Osteoblast (primary cell): ENCODE results near the gene SLC34A1. TPM values are rescaled to one million over a fixed set of nuclear protein-coding genes. Genes with fewer than 3 reads are reported as not detected.

Source experiments
- DNase-seq: peaks from one replicate; pipeline ENCODE4 v3.0.0; 2011; ENCODE audit warnings: low spot score, mixed read lengths; ENCODE audit not compliant: insufficient read length; ENCODE audit errors: missing footprints
- H2AFZ ChIP-seq: 2 replicates; pipeline ENCODE4 v1.6.0; 2011; ENCODE audit warnings: mild to moderate bottlenecking, low read length
- H3K27ac ChIP-seq: 2 replicates; pipeline ENCODE4 v1.5.1; 2011; ENCODE audit warnings: mild to moderate bottlenecking, low read depth, low read length, moderate library complexity
- H3K27me3 ChIP-seq: 2 replicates; pipeline ENCODE4 v1.6.0; 2012; ENCODE audit warnings: mild to moderate bottlenecking, control low read depth, inconsistent platforms, low read length, moderate library complexity; ENCODE audit not compliant: insufficient read depth
- H3K36me3 ChIP-seq: 2 replicates; pipeline ENCODE4 v1.5.1; 2011; ENCODE audit warnings: mild to moderate bottlenecking, low read length, control low read depth, moderate library complexity; ENCODE audit not compliant: insufficient read depth
- H3K4me1 ChIP-seq: 2 replicates; pipeline ENCODE4 v1.5.1; 2011; ENCODE audit warnings: mild to moderate bottlenecking, low read length, control low read depth, moderate library complexity; ENCODE audit not compliant: insufficient read depth
- H3K4me2 ChIP-seq: 2 replicates; pipeline ENCODE4 v1.6.0; 2011; ENCODE audit warnings: mild to moderate bottlenecking, low read length; ENCODE audit not compliant: insufficient read depth
- H3K4me3 ChIP-seq: fragments of 200-600 bp; sonication (generic); 3 replicates; pipeline ENCODE4 v1.5.1; 2012; ENCODE audit warnings: mild to moderate bottlenecking, low read length, inconsistent platforms; ENCODE audit not compliant: insufficient read depth
- H3K79me2 ChIP-seq: 2 replicates; pipeline ENCODE4 v1.6.0; 2012; ENCODE audit warnings: mild to moderate bottlenecking, low read length, control low read depth, inconsistent platforms; ENCODE audit not compliant: insufficient read depth
- H3K9me3 ChIP-seq: 2 replicates; pipeline ENCODE4 v1.5.1; 2011; ENCODE audit warnings: low read depth, low read length, control low read depth
- H4K20me1 ChIP-seq: 2 replicates; pipeline ENCODE4 v1.6.0; 2012; ENCODE audit warnings: mild to moderate bottlenecking, low read length, control low read depth; ENCODE audit not compliant: insufficient read depth
- total RNA-seq: library from RNA; depleted of rRNA; stranded (reverse); fragments of >200 nt; gene quantifications from 2 replicates; pipeline ENCODE4 v1.2.3, GENCODE V29; 2012
- TF ChIP-seq, protein P1 (sequence below): IDR thresholded peaks from 2 replicates; pipeline ENCODE4 v1.5.1; 2011; ENCODE audit warnings: mild to moderate bottlenecking, low read depth, low read length, moderate library complexity; ENCODE audit errors: extremely low read depth

Gene SLC34A1
- total RNA-seq, 1 donor: not detected

DNA sequence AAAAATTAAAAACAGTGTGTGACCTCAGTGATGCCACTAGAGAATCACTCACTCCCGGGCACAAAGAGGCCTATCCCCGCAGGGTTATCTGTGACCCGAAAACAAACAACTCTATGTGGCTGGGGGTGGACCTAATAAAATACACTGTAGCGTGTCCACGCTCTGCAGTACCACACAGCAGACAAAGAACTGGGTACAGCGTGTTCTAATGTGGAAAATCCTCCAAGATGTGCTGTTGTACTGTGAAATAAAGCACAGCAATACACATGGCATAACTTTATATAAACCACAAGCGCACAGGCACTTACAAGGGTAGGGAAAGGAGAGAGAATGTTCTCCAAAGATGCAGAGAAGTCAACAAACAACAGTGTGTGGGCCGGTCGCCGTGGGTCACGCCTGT, 8.1 kb upstream of the SLC34A1 start:
- H3K4me3 ChIP-seq: no peak overlapping the region
- peaks cover 11% of the 10 kb centered on the region for H3K4me1 ChIP-seq
- no peaks in the 10 kb centered on the region for H3K79me2 ChIP-seq
- no peaks in the 10 kb centered on the region for H3K36me3 ChIP-seq
- no peak overlapping the region for H2AFZ ChIP-seq
- peaks cover 6% of the 10 kb centered on the region for H3K27me3 ChIP-seq
- TF ChIP-seq, protein P1, sequence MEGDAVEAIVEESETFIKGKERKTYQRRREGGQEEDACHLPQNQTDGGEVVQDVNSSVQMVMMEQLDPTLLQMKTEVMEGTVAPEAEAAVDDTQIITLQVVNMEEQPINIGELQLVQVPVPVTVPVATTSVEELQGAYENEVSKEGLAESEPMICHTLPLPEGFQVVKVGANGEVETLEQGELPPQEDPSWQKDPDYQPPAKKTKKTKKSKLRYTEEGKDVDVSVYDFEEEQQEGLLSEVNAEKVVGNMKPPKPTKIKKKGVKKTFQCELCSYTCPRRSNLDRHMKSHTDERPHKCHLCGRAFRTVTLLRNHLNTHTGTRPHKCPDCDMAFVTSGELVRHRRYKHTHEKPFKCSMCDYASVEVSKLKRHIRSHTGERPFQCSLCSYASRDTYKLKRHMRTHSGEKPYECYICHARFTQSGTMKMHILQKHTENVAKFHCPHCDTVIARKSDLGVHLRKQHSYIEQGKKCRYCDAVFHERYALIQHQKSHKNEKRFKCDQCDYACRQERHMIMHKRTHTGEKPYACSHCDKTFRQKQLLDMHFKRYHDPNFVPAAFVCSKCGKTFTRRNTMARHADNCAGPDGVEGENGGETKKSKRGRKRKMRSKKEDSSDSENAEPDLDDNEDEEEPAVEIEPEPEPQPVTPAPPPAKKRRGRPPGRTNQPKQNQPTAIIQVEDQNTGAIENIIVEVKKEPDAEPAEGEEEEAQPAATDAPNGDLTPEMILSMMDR: no peak
- H3K9me3 ChIP-seq: no peaks in the 10 kb centered on the region
- DNase-seq: no peak
- no peaks in the 10 kb centered on the region for H4K20me1 ChIP-seq
- no peak overlapping the region for H3K27ac ChIP-seq
- no peak overlapping the region for H3K4me2 ChIP-seq

DNA sequence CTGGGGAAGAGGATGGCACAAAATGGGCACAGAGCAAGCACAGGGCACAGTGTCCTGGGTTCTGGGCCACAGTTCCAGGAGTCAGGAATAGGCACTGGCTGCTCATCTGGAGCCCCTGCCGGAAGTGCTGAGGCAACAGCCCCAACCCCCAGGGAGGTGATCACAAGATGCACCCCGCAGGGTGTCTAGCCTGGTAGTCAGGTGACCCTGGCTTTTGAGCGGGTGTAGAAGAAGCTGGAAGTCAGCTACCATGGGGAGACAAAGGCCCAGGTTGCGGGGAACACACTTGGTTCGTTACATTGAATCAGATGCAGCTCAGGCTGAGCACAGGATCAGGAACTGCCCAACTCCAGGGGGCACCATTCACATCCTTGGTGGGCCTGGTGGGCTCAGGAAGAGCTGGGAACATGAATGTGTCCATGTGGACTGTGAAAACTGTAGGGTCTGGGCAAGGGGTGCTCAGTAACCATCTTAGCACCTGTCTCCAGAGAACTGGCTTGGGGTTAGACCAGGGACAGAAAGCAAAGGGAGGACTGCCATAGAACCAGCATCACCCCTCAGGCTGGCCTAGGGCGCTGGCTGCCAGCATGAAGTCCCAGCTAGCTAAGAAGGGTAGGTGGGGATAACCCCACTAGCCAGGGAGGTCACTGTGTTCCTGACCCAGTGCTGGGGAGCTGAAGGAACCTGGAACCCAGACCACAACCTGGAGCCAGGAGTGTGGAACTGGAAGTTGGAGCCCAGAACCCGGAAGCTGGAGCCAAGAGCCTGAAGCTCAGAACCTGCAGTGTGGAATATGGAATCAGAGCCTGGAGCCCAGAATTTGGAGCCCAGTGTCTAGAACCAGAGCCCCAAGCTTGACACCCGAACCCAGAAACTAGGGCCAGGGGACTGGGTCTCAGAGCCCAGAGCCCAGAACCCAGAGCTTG, 6.1 kb upstream of the SLC34A1 start:
- H3K4me1 ChIP-seq: peaks cover 7% of the 10 kb centered on the region
- H3K27me3 ChIP-seq: peaks cover 12% of the 10 kb centered on the region
- no peaks in the 10 kb centered on the region for H3K9me3 ChIP-seq
- no peak for DNase-seq
- no peak overlapping the region for H2AFZ ChIP-seq
- H3K4me3 ChIP-seq: no peak overlapping the region
- TF ChIP-seq, protein P1: no peak
- no peaks in the 10 kb centered on the region for H3K79me2 ChIP-seq
- no peak overlapping the region for H3K4me2 ChIP-seq
- H3K27ac ChIP-seq: no peak overlapping the region
- no peaks in the 10 kb centered on the region for H3K36me3 ChIP-seq
- H4K20me1 ChIP-seq: no peaks in the 10 kb centered on the region

DNA sequence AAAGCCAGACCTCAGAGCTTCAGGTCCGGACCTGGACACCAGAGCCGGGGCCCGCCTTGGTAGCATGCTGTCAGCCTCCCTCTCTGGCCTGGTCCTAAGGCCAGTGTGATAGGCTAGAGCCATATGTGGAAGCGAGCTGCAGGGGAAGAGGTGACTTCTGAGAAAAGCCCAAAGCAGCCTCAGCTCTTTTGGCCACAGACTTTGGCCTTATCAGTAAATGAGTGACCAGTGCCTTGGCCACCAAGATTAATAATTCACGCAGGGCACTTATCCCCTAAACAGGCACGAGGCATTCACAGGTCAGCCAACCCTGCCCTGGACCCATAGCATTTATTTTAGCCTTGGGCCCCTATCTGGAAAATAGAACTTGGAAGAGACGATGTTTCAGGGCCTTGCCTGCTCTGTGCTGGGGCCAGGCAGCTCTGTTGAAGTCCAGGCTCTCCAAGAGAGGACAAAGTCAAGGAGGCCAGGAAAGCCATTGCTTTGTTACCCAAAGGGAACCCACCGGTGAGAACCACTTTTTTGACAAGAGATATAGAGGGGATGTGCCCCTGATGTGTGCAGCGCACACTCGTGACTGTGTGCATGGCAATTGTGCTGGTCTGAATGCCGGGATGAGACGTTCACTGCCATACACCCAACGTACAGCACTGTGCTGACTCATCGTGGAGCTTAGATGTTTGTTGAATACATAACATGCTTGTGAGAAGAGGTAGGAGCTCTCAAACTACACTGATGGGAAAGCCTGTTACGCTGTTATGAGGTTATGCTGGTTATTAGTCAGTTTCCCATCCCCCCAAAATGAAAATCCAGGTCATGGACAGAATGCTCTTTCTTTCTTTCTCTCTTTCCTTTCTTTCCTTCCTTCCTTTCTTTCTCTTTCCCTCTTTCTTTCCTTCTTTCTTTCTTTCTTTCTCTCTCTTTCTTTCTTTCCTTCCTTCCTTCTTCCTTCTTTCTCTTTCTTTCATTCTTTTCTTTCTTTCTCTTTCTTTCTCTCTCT, 5.0 kb upstream of the SLC34A1 start:
- H3K4me3 ChIP-seq: no peak overlapping the region
- H3K27me3 ChIP-seq: peaks cover 23% of the 10 kb centered on the region
- peaks cover 7% of the 10 kb centered on the region for H3K4me1 ChIP-seq
- no peaks in the 10 kb centered on the region for H3K36me3 ChIP-seq
- H3K4me2 ChIP-seq: peak overlapping the region; percentile 36
- peak overlapping the region; percentile 28 for H3K27ac ChIP-seq
- H3K79me2 ChIP-seq: no peaks in the 10 kb centered on the region
- peak; percentile 97 for DNase-seq
- H3K9me3 ChIP-seq: no peaks in the 10 kb centered on the region
- peak overlapping the region; percentile 50 for H2AFZ ChIP-seq
- H4K20me1 ChIP-seq: no peaks in the 10 kb centered on the region
- TF ChIP-seq, protein P1: no peak
